ENCODE measurements around the gene ZCCHC13.

DNA sequence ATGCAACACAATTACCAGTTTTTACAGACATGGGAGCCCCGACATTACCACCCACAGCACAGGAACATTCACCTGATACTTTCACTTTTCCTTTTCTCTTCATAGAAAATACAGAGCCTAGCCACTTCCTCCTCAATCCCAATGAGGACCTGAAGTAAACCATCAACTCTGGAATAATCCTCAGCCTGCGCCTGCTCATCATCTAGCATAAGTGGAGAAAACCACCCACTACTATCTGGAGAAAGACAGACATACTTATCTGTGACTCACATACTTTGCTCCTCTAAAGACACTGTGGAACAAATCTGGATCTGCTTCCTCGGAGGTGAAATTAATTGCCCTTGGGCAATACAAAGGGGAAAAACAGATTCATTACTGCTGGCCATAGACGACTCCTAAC, 47.8 kb downstream of the ZCCHC13 start:
- TF ChIP-seq, protein P1, sequence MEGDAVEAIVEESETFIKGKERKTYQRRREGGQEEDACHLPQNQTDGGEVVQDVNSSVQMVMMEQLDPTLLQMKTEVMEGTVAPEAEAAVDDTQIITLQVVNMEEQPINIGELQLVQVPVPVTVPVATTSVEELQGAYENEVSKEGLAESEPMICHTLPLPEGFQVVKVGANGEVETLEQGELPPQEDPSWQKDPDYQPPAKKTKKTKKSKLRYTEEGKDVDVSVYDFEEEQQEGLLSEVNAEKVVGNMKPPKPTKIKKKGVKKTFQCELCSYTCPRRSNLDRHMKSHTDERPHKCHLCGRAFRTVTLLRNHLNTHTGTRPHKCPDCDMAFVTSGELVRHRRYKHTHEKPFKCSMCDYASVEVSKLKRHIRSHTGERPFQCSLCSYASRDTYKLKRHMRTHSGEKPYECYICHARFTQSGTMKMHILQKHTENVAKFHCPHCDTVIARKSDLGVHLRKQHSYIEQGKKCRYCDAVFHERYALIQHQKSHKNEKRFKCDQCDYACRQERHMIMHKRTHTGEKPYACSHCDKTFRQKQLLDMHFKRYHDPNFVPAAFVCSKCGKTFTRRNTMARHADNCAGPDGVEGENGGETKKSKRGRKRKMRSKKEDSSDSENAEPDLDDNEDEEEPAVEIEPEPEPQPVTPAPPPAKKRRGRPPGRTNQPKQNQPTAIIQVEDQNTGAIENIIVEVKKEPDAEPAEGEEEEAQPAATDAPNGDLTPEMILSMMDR (IDR thresholded peaks at IDR 0.05), result no peak
- no peak for TF ChIP-seq EP300 (IDR thresholded peaks at IDR 0.05)
- TF ChIP-seq POLR2A (IDR thresholded peaks at IDR 0.05), result no peak

All from tibial nerve (tissue), 4 donors.